HG03558 (cell line): ENCODE data around the gene TOP1.
"Not testable (repeated sequence)": the region's sequence is repeated elsewhere in the genome, so short reads cannot be mapped to it uniquely, and the experiment has no call there.

ENCODE experiments used
- ATAC-seq: cut with Tn5 transposase; IDR thresholded peaks from one replicate; pipeline ENCODE4 v1.9.1; 2021; ENCODE audit warnings: moderate number of reproducible peaks; ENCODE audit not compliant: unreplicated experiment; ENCODE audit errors: extremely low read depth

TOP1 gene

DNA sequence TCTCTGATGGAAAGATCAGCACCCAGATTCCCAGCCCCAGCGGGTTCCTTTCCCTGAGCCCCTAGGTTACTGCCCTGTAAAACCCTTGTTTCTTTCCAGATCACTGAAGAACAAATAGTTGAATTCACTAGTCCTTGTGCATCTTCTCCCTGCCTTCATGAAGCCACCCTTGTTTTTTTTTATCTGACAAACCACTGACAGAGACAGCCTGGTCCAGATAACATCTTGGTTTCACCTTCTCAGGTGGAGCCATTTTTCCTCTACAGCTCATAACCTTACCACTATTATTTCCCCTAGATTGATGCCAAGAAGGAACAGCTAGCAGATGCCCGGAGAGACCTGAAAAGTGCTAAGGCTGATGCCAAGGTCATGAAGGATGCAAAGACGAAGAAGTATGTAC lies 92.8 kb downstream of the TOP1 start:
- no peak for ATAC-seq

DNA sequence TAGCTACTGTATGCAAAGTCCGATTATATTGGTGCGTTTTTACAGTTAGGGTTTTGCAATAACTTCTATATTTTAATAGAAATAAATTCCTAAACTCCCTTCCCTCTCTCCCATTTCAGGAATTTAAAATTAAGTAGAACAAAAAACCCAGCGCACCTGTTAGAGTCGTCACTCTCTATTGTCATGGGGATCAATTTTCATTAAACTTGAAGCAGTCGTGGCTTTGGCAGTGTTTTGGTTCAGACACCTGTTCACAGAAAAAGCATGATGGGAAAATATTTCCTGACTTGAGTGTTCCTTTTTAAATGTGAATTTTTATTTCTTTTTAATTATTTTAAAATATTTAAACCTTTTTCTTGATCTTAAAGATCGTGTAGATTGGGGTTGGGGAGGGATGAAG lies 95.0 kb downstream of the TOP1 start:
- no peak for ATAC-seq

DNA sequence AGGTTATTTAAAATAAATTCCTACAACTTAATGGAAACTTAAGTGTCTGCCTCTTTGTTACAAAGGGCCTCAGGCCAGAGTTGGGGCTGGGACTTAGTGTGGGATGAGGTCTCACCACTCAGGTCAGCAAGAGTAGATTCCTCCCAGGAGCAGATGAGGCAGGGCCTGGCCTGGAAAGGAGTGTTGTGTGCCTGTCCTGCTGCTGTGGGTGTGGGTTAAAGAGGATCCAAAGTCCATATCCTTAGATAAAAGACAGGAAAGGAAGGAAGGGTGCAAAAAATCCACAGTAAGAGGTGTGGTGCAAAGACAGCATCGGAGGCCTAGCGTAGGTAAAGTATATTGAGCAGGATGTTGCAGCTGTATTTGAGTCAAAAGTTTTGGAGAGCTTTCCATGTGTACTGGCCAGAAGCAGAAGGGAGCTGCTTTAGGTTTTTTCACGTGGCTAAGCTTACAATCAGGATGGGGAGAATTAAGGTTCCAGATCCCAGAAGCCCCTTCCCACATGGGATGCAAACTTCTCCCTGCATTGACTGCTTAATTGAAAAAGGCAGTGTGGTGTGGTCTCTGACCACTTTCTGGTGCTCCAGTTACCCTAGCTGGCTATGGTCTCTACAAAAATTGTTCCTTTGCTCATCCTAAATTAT lies 96.0 kb downstream of the TOP1 start:
- no peak for ATAC-seq

DNA sequence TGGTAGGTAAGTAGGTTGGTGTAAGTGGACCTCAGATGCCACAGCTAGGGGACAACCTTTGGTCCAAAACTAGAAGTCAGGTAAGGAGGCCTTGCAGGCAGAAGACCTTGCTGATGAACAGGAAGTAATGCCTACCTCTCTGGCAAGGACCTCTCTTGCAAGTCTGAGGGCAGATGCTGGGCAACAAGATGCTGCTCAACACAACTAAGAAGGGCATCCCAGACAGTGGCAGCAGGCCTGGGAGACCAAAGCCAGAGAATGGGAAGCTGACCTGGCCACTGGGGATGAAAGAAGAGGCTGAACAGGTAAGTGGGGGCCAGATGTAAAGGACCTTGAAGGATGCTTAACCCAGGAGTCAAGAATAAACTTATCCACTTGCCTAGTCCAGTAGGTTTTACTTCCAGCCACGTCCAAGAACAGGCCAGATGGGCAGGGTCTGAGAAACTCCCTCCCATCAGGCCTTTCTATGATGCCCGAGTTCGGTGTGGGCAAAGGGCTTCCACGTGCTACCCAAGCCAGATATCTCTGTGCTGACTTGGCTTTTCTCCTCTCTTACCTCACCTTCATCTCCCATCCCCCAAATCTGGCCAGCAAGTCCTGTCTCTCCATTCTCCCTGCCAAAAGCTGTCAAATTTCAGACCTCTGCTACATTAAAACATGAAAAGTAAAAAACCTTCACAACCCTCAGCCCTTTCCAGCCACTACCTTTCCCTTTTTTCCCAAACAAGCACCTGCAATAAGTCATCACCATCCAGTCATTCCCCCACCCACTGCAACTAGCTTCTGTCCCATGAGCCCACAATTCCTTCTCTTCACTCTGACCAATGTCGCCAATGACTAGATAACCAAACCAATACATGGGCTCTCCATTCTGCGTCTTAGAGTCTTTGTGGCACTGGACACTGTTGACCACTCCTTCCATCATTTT lies 97.2 kb downstream of the TOP1 start:
- ATAC-seq = no peak

DNA sequence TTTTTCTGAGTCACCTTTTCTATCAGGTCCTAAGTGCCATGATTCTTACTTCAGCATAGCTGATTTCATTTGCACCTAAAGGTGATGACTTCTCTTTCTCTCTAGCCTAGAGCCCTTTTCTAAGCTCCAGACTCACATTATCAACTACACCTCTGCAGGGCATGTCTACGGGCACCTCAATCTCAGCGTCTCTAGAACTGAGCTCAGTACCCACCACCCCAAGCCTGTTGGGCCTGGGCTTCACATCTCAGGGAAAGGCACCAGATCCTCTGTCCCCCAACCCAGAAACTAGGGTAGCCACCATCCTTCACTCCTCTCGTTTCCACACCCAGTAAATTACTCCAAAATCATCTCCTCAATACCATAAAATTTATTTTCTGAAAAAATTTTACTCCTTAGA lies 98.1 kb downstream of the TOP1 start:
- ATAC-seq = no peak

DNA sequence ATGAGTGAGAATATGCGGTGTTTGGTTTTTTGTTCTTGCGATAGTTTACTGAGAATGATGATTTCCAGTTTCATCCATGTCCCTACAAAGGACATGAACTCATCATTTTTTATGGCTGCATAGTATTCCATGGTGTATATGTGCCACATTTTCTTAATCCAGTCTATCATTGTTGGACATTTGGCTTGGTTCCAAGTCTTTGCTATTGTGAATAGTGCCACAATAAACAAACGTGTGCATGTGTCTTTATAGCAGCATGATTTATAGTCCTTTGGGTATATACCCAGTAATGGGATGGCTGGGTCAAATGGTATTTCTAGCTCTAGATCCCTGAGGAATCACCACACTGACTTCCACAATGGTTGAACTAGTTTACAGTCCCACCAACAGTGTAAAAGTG lies 99.7 kb downstream of the TOP1 start:
- ATAC-seq = not testable (repeated sequence)

DNA sequence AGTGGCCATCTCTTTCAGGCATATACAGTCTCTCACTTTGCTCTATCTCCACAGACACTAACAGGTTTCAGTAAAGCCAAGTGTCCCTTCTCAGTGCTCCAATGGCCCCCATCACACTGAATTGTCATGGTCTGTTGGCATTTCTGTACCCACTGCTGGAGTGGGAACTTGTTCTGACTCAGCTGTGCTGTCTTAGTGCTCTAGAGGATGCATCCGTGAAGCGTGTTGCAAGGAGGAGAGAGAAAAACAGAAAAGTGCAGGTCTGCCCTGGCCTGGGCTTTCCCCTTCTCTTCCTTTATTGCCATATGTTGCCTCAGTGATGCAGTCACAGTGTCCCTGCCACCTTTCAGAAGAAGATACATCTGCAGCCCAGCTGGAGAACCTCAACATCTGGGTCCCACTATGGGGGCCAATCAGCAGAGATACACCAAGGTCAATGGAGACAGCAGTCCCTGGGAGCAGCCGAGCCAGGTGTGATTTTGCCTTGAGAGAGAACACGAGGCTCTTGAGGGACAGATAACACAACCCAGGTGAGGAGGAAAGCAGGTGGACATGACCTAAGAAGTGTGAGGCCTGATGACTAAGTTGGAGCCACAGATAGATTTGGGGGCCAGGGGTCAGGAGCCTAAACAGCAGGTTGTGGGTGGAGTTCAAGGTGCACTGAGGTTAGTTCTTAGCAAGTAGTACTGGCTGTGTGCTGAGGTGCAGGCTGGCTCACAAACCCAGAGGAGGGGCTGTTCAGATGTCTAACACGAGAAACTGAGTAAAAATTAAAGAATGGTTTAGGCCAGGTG lies 103.2 kb downstream of the TOP1 start:
- ATAC-seq = no peak

DNA sequence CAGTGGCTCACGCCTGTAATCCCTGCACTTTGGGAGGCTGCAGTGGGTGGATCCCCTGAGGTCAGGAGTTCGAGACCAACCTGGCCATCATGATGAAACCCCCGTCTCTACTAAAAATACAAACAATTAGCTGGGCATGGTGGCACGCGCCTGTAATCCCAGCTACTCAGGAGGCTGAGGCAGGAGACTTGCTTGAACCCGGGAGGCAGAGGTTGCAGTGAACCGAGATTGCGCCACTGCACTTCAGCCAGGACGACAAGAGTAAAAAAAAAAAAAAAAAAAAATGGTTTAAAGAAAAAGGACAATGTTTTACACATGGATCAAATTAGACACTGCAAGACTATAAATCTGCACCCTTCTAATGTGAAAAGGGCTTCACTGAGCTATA lies 103.8 kb downstream of the TOP1 start:
- ATAC-seq = not testable (repeated sequence)

DNA sequence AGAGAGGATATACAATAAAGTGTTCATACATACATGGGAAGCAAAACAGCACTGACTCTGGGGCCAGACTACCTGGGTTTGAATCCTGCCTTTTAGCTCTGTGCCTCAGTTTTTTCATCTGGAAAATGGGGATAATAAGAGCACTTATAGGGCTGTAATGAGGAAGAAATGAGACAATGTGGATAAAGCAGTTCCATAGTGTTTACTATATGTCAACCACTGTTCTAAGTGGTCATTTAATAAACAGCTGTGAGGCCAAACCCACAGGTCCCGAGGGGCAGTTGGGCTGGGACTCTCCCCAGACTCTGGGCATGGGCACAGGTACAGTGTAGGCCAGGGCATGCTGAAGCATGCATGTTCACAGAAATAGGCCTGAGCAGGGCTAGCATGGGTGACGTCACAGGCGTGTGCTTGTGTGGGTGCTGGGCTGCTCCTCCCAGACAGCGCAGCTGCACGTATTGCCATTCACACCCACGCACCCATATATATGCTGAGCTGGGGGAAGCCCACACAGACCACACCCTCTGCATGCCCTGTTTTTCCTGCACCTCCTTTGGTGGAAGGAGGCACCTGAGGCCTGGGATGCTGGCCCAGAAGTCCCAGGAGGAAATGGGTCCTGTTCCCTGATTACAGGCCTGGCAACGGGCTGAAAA lies 105.2 kb downstream of the TOP1 start:
- peak; percentile 37 for ATAC-seq

DNA sequence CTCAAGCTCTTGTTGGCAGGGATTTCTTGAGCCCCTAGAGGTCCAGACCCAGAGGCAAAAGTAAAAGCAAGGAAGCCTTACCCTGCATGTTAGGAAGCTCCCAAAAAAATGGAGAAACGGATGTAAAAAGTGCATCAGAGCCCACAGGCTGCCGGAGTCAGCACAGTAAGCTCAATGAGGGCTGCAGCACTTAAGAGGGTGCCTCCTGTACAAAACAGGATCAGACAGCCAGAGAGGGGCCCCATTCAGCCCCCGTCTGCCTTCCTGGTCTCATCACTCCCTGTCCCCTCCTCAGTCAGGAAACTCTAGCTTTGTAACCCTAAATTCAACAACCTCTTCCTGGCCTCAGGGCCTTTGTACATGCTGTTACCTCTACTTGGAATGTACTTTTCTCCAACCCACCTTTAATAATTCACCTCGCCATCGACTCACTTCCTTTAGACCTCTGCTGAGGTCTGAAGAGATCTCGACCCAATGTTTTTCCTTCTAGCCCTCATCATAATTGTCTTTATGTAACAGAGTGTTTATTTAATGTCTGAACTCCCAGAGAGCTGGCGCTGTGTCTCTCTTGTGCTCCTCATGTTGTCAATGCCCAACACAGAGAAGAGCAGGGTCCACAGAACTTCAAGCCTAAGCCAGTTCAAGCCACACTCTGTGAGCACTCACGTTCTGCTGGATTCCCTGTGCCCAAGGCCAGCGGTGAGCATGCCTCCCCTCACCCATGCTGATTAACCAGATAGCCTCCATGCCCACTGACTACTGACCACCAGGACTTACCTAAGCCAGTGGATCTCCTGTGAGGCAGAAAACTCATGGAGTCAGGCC lies 106.0 kb downstream of the TOP1 start:
- ATAC-seq = no peak

DNA sequence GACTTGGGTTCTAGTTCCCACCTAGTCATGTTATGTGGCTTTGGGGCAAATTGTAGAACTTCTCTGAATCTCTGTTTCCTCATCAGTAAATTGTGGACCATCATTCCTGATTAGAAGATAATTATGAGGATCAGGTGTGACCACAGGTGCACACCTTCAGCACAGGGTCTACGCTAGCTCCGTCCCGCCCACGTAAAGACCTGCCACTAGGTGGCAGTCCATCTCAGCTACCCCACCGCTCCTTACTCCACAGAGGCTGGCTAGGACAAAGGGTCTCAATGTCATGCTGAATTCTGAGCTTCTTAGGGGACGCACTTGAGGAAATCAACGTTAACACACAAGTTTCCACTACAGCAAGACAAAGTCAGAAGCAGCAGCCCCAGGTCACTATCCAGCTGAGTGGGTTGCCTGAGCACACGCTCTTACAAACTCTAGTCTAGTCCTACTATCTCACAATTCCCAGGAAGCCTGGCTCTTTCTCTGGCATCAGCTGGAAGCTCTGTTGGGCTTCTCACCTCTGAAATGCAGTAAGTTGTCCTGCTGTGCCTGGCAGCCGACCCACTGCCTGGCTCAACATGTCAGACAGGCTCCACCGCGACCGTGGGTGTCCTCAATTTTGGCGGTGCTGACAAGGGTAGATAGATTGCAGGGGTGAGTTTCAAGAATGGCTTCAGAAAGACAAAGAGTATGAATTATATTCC lies 106.7 kb downstream of the TOP1 start:
- ATAC-seq = no peak

DNA sequence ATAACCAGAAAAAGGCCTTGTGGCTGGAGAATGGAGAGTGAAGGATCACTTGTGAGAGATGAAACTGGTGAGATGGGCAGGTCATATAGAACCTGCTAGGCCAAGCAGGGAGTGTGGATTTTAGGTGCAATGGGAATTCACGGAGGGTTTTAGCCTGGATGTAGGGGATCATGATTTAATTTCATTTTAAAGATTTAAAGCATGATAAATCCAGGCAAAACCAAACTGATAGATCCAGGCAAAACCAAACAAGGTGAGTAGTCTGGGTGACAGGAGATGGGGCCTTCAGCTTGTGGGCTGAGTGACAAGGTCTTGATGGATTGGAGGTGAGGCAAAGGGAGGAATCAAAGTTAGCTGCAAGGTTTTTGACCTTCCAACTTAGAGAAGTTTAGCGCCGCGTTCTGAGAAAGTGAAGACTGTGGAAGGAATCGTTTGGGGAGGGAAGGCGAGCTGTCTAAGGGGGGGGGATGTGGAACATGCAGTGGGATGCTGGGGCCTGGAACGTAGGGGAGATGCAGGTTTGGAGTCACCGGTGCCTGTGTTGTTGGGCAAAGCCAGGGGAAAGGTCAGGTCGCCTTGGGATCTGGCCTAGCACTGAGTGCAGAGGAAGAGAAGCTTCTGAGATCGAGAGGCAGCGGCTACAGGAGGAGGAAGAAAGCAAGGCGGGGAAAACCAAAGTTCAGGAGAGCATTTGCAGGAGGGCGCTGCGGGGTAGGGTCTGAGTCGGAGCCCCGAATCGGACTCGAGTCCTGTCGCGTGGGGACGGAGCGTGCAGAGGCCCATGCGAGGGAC lies 107.5 kb downstream of the TOP1 start:
- no peak for ATAC-seq

DNA sequence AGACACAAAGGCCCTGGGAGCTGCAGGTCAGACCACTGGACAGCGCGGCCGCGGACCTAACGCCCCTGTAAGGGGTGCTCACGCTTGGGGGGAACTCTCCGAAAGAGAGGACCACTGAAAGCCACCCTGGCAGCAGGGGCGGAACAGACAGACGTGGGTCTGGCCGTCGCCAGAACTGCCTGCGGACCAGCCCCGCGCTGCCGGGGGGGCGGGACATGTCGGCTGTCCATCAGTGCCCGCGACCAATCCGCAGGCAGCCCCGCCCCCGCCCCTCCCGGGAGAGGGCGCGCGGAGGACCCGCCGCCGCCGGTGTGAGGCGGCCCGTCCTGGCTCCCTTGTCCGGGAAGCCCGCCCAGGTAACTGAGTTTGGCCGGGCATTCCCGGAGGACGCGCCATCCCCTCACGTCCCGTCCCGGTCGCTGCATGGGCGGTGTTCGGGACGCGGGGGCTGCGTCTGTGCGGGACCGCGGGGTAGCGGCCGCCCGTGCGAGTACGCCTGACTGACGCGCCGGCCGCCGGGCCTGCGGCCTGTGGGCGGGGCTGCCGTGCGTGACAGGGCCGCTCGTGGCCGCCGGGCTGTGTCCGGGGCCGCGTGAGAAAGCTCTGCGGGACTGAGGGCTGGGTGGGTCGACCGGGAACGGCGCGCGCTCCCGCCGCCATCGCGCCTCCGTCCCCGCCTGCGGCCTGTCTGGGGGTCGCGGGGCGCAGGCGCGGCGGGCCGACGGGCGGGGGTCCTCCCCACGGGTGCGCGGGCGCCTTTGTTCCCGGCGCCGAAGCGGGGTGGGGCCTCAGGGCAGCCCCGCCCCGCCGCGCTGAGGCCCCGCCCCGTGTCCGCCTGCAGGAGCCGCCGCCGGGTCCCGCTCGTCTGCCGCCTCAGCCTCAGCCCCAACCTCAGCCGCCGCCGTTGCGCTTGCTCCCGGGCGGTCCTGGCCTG lies 108.3 kb downstream of the TOP1 start, which contains the start of gene PLCG1:
Gene PLCG1 (plus strand): TSS at position 864 of the 934 bp plus-strand sequence. CDS start 99 bp downstream, outside the sequence.
- ATAC-seq = peak; percentile 33

DNA sequence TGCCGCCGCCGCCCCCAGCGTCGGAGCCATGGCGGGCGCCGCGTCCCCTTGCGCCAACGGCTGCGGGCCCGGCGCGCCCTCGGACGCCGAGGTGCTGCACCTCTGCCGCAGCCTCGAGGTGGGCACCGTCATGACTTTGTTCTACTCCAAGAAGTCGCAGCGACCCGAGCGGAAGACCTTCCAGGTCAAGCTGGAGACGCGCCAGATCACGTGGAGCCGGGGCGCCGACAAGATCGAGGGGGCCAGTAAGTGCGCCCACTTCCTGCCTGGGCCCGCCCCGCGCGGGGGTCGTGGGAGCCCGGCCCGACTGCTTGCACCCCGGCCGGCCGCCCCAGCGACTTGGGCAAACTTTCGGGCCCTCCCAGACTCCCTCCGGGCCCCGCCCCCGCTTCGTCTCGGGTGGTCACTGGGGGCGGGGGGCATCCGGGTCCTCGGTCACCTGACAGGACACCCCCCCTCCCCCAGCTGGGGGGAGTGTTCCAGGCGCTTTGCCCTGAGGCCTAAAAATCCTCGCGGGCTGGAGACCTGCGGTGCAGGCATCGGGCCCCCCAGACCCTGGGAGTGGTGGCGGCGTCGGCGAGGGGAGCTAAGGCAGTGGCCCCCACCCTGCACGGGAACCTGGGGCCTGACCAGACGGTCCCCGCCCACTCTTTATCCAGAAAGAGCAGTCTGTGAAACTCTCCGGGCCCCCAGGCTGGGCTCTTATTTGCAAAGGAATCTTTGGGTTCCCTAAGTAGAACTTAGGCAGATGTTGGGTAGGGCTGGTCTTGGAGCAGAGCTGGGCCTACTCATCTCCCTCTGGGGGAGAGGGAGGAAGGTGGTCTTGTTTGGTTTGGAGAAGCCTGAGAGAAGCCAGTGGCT lies 109.2 kb downstream of the TOP1 start:
- no peak for ATAC-seq

DNA sequence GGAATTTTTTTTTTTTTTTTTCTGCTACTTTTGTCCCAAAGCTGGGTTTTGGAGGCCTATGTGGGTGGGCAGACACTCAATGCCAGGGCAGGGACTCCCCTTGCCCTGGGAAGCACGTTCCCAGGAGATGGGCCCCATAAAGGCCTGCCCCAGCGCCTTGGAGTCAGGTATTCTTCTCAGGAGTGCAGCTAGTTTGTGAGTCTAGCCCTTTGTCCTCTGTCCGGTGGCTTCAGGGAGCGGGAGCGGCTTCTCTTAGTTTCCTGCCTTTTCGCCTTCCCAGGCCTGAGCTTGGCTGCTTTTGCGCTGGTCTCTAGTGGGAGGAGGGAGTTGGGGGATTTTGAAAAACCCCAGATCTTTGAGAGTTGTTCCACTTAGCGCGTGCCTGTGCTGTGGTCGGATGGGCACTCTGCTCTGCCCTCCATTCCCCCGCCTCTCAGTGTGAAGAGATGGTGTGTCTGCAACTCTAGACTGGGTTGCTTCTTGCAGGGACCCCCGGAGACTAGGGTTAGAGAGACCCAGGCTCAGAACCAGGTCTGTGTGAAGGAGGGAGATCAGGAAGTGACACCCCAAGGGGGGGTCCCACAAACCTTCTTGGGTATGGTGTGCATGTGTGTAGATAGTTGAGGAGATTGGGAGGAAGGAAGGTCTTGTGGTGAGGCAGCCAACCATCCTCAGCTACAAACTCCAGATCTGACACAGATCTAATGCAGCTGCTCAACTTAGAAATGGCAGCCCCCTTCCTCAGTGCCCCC lies 110.0 kb downstream of the TOP1 start:
- no peak for ATAC-seq
